WI38 (cell line): ENCODE data around the gene WDR43.

Experiments
- H3K4me3 ChIP-seq: 2 replicates; pipeline ENCODE4 v1.5.1; 2011; ENCODE audit warnings: low read depth, mild to moderate bottlenecking, control low read depth, low read length
- CTCF ChIP-seq: IDR thresholded peaks from 2 replicates; pipeline ENCODE4 v1.5.1; 2012; ENCODE audit warnings: low read depth, mild to moderate bottlenecking, control low read depth, low read length

Gene WDR43

GRCh38 chr2:28901841-28902240 is 7.4 kb downstream of the WDR43 start:
- no peak for TF ChIP-seq CTCF
- no peak overlapping the region for H3K4me3 ChIP-seq

- TF ChIP-seq CTCF: no peak
- no peak overlapping the region for H3K4me3 ChIP-seq
Observed at GRCh38 chr2:28902584-28902983, 8.1 kb downstream of the WDR43 start.

- TF ChIP-seq CTCF: no peak
- H3K4me3 ChIP-seq: no peak overlapping the region
Observed at GRCh38 chr2:28904295-28904694, 9.8 kb downstream of the WDR43 start.

- H3K4me3 ChIP-seq: no peak overlapping the region
- TF ChIP-seq CTCF: no peak
Observed at GRCh38 chr2:28904802-28905457, 10.5 kb downstream of the WDR43 start.

GRCh38 chr2:28905533-28905932 is 11.1 kb downstream of the WDR43 start:
- H3K4me3 ChIP-seq: no peak overlapping the region
- TF ChIP-seq CTCF: no peak

GRCh38 chr2:28906376-28906775 is 11.9 kb downstream of the WDR43 start:
- TF ChIP-seq CTCF: no peak

GRCh38 chr2:28906821-28907220 is 12.4 kb downstream of the WDR43 start:
- H3K4me3 ChIP-seq: no peak overlapping the region

More at GRCh38 chr2:28906376-28906775, 11.9 kb downstream of the WDR43 start:
- H3K4me3 ChIP-seq: no peak overlapping the region

More at GRCh38 chr2:28906821-28907220, 12.4 kb downstream of the WDR43 start:
- TF ChIP-seq CTCF: no peak
